ENCODE results near the gene VDR.
A peak's percentile ranks its signal among the peaks of the same experiment; 100 is the strongest.
"Not testable (repeated sequence)": the region's sequence is repeated elsewhere in the genome, so short reads cannot be mapped to it uniquely, and the experiment has no call there.

VDR gene

GRCh38 chr12:47818467-47819137, 86.2 kb downstream of the VDR start:
- peak overlapping the region; percentile 96 to 100 for H3K27ac ChIP-seq
- H3K4me3 ChIP-seq, result peak overlapping the region; percentile 94
- TF ChIP-seq, protein P1, sequence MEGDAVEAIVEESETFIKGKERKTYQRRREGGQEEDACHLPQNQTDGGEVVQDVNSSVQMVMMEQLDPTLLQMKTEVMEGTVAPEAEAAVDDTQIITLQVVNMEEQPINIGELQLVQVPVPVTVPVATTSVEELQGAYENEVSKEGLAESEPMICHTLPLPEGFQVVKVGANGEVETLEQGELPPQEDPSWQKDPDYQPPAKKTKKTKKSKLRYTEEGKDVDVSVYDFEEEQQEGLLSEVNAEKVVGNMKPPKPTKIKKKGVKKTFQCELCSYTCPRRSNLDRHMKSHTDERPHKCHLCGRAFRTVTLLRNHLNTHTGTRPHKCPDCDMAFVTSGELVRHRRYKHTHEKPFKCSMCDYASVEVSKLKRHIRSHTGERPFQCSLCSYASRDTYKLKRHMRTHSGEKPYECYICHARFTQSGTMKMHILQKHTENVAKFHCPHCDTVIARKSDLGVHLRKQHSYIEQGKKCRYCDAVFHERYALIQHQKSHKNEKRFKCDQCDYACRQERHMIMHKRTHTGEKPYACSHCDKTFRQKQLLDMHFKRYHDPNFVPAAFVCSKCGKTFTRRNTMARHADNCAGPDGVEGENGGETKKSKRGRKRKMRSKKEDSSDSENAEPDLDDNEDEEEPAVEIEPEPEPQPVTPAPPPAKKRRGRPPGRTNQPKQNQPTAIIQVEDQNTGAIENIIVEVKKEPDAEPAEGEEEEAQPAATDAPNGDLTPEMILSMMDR (IDR thresholded peaks at IDR 0.05), result no peak
- no peak for DNase-seq (ENCODE audit: low spot score)

GRCh38 chr12:47818007-47818376, 86.8 kb downstream of the VDR start:
- Histone ChIP-seq H3K27ac (peak overlapping the region; percentile 96 to 100), H3K4me3 (peak overlapping the region; percentile 94)
- no peak for DNase-seq (ENCODE audit: low spot score)
- TF ChIP-seq, protein P1 (IDR thresholded peaks at IDR 0.05), result no peak

DNA sequence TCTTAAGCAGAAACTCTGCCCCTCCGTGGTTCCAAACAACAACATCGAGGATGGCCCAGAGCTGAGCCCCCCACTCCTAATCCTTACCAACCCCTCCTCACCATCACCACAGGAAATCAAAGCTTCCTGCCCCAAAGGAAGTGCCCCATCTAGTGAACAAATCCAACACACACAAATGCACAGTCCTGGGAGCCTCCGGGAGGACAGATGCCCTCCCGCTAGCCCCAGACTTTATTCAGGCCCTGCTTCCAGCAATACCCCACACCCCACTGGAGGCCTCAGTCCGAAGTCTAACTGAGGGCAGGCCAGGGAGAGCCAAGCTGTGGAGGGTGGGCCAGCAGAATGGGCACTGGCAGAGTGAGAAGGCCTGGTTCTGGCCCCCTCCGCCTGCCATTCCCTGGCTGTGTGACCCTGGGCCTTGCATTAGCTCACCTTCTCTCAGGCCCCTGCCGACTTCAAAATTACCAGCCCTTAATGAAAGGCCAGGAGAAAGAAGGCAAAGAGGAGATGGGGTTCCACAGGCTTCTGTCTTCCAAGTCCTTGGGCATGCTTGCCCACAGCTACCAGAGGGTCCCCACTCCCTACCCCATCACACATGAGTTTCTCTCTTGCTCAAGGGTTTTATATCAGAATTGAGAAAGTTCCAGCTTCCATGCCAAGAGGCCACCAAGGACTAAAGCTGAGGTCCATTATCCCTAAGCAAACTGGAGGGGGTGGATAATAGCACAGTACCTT, 87.4 kb downstream of the VDR start:
- TF ChIP-seq, protein P1 (IDR thresholded peaks at IDR 0.05), result no peak
- peak overlapping the region; percentile 96 to 100 for H3K27ac ChIP-seq
- H3K4me3 ChIP-seq, result peak overlapping the region; percentile 94
- no peak for DNase-seq (ENCODE audit: low spot score)

GRCh38 chr12:47816403-47817271, 88.2 kb downstream of the VDR start:
- Histone ChIP-seq H3K27ac (peak overlapping the region; percentile 96 to 100), H3K4me3 (peak overlapping the region; percentile 94)
- TF ChIP-seq, protein P1 (IDR thresholded peaks at IDR 0.05), result no peak
- DNase-seq (ENCODE audit: low spot score), result no peak

DNA sequence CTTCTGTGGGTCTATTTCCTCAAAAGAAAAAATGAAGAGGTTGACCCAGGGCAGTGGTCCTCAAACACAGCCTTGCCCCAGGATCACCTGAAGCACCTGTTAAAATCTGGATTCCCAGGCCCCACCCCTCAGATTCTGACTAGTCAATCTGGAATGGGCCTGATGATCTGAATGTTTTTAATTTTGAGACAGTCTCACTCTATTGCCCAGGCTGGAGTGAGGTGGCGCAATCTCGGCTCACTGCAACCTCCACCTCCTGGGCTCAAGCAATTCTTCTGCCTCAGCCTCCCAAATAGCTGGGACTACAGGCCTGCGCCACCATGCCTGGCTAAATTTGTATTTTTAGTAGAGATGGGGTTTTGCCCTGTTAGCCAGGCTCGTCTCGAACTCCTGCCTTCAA, 89.3 kb downstream of the VDR start:
- not testable (repeated sequence) for DNase-seq (ENCODE audit: low spot score)
- peak overlapping the region; percentile 96 to 100 for H3K27ac ChIP-seq
- peak overlapping the region; percentile 8 for H3K4me3 ChIP-seq

DNA sequence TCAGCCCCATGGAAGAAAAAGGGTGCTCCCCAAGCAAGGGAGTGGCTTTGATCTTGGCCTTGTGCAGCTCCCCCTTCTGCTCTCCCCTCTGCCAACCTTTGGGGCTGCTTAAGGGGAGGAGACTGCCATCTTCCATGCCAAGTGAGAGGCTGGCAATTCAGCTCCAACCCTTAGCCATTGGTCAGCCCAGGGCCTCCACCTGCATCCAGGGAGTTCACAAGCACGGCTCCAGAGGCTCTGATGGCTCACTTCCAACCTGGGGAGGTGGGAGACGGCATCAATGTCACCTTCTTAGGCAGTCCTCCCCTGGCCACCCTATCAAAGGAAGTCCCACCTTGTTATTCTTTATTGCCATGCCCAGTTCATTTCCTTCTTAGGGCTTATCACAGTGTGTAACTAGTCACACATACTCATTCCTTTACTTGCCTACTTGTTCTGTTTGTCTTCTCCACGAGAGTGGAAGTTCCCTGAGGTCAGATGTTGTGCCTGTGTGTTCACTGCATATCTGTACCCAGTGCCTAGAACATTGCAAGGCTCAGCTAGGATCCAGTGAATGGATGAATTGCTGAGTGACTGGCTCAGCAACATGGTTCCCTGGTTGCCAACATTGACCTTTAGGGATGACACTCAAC, 90.1 kb downstream of the VDR start:
- TF ChIP-seq, protein P1 (IDR thresholded peaks at IDR 0.05), result no peak
- Histone ChIP-seq H3K4me3 (peak overlapping the region; percentile 72), H3K27ac (peak overlapping the region; percentile 96 to 100)
- no peak for DNase-seq (ENCODE audit: low spot score)

Data from coronary artery (tissue), 2 donors.